B cell (primary cell): ENCODE results near the gene SOX18. TPM values are rescaled to one million over a fixed set of nuclear protein-coding genes. Genes with fewer than 3 reads are reported as not detected.

ENCODE experiments used
- ATAC-seq: fragments of 200-7000 bp; cut with Tn5 transposase; one replicate; pipeline ENCODE4 v1.10.0; 2021; ENCODE audit warnings: low read depth, mild to moderate bottlenecking, moderate number of reproducible peaks, moderate library complexity
- CTCF ChIA-PET: fragments of 350-600 bp; sonication (Branson Sonifier 250); formaldehyde crosslinking; loops from one replicate; lab custom pipeline; 2021; ENCODE audit warnings: antibody characterized with exemption, inconsistent platforms; lab: Charles Lee
- POLR2A ChIA-PET: fragments of 350-600 bp; sonication (Branson Sonifier 250); formaldehyde crosslinking; loops from one replicate; lab custom pipeline; 2021; ENCODE audit warnings: antibody characterized with exemption; lab: Charles Lee
- DNase-seq: peaks from one replicate; pipeline ENCODE4 v3.0.0; 2013
- H2AFZ ChIP-seq: 2 replicates; pipeline ENCODE4 v1.6.1; 2012; ENCODE audit warnings: mild to moderate bottlenecking, low read depth, low read length; ENCODE audit not compliant: insufficient read depth, poor library complexity, severe bottlenecking
- H3K27ac ChIP-seq, 2 donors: 1 replicate in 1 of 2; 2 replicates in 1 of 2; pipeline ENCODE4 v1.5.1; 2012 to 2013; ENCODE audit warnings: low read length in 2 of 2, mild to moderate bottlenecking in 2 of 2, moderate library complexity in 1 of 2
- H3K27me3 ChIP-seq, 4 experiments: fragments of 200-600 bp in 1 of 4; sonication (generic) in 1 of 4; replicated peaks in 1 of 4; 1 replicate in 2 of 4; 2 replicates in 2 of 4; pipeline versions ENCODE4 v1.6.1 to v1.7.0; 2013 to 2016; ENCODE audit warnings: low read length in 3 of 4, mild to moderate bottlenecking in 2 of 4, mixed read lengths in 1 of 4, moderate library complexity in 1 of 4; ENCODE audit not compliant: insufficient read depth in 4 of 4, control insufficient read depth in 3 of 4; ENCODE audit errors: control extremely low read depth in 1 of 4
- H3K36me3 ChIP-seq, 2 experiments: replicated peaks in 1 of 2; 1 replicate in 1 of 2; 2 replicates in 1 of 2; pipeline versions ENCODE4 v1.6.1 to v1.7.1; 2013; ENCODE audit warnings: low read length in 1 of 2; ENCODE audit not compliant: insufficient read depth in 2 of 2, control insufficient read depth in 1 of 2; ENCODE audit errors: control extremely low read depth in 1 of 2, extremely low read depth in 1 of 2
- H3K4me1 ChIP-seq, 2 donors: fragments of 200-600 bp in 1 of 2; sonication (generic) in 1 of 2; 1 replicate in 1 of 2; 2 replicates in 1 of 2; pipeline versions ENCODE4 v1.5.1 to v1.6.1; 2013 to 2017; ENCODE audit warnings: low read length in 2 of 2; ENCODE audit not compliant: control insufficient read depth in 2 of 2, insufficient read depth in 2 of 2
- H3K4me2 ChIP-seq: replicated peaks from 2 replicates; pipeline ENCODE3; 2012; ENCODE audit warnings: mild to moderate bottlenecking, low read depth, low read length; ENCODE audit not compliant: poor library complexity, severe bottlenecking
- H3K4me3 ChIP-seq, 5 experiments: fragments of 200-600 bp in 1 of 5; sonication (generic) in 1 of 5; 1 replicate in 3 of 5; 2 replicates in 2 of 5; pipeline versions ENCODE4 v1.5.1 to v1.7.0; 2011 to 2016; ENCODE audit warnings: low read length in 4 of 5, mild to moderate bottlenecking in 4 of 5, low read depth in 2 of 5, control low read depth in 1 of 5, moderate library complexity in 1 of 5; ENCODE audit not compliant: insufficient read depth in 1 of 5; ENCODE audit errors: control extremely low read depth in 1 of 5, extremely low read depth in 1 of 5
- H3K79me2 ChIP-seq: fragments of 200-600 bp; sonication (generic); one replicate; pipeline ENCODE4 v1.6.0; 2016; ENCODE audit warnings: low read length; ENCODE audit not compliant: control insufficient read depth, insufficient read depth
- H3K9ac ChIP-seq: fragments of 200-600 bp; sonication (generic); 2 replicates; pipeline ENCODE4 v1.6.1; 2017; ENCODE audit warnings: mild to moderate bottlenecking, low read length, moderate library complexity
- H3K9me3 ChIP-seq, 3 donors: one replicate each; pipeline versions ENCODE4 v1.6.1 to v1.7.1; 2013; ENCODE audit warnings: low read length in 2 of 3; ENCODE audit not compliant: control insufficient read depth in 2 of 3, insufficient read depth in 1 of 3; ENCODE audit errors: control extremely low read depth in 1 of 3
- H4K20me1 ChIP-seq: 2 replicates; pipeline ENCODE4 v1.6.0; 2012; ENCODE audit warnings: mild to moderate bottlenecking, low read length; ENCODE audit not compliant: insufficient read depth, control insufficient read depth, poor library complexity, severe bottlenecking
- H3K27ac Mint-ChIP-seq: one replicate; pipeline ENCODE4 v1.8.0; 2021; ENCODE audit warnings: mixed read lengths
- H3K27me3 Mint-ChIP-seq: one replicate; pipeline ENCODE4 v1.8.0; 2021; ENCODE audit warnings: mixed read lengths
- H3K4me1 Mint-ChIP-seq: one replicate; pipeline ENCODE4 v1.8.0; 2021; ENCODE audit warnings: mixed read lengths
- H3K4me3 Mint-ChIP-seq: one replicate; pipeline ENCODE4 v1.8.0; 2021; ENCODE audit warnings: mixed read lengths
- H3K9me3 Mint-ChIP-seq: one replicate; pipeline ENCODE4 v1.8.0; 2022; ENCODE audit warnings: mixed read lengths; ENCODE audit not compliant: insufficient read depth
- EZH2 ChIP-seq: IDR thresholded peaks from 2 replicates; pipeline ENCODE4 v1.6.1; 2012; ENCODE audit warnings: borderline replicate concordance, low read depth, mild to moderate bottlenecking, moderate library complexity, low read length; ENCODE audit not compliant: insufficient read depth, poor library complexity, severe bottlenecking
- WGBS: methylation state at CpG from one replicate; pipeline ENCODE4 v1.1.5; 2013; ENCODE audit warnings: missing lambda C conversion rate; ENCODE audit not compliant: insufficient coverage; 5-methylcytosine and 5-hydroxymethylcytosine counted together
- intact Hi-C: fragments of 100-400 bp; cut with micrococcal nuclease; formaldehyde crosslinking; loops from one replicate; pipeline ENCODE4 v1.10.0; 2022
- polyA plus RNA-seq: library from polyadenylated mRNA; depleted of rRNA; stranded (reverse); fragments of >200 nt; gene quantifications from 2 replicates; pipeline ENCODE4 v1.2.3, GENCODE V29; 2012
- total RNA-seq, 2 donors: library from RNA; stranded (reverse); fragments of 120-200 nt in 1 of 2; gene quantifications; 1 replicate in 1 of 2; 2 replicates in 1 of 2; pipeline versions ENCODE4 v1.2.3 to v1.2.4, GENCODE V29; 2013 to 2022
- TF ChIP-seq, protein P1 (sequence below): fragments of 200-600 bp; IDR thresholded peaks from one replicate; pipeline ENCODE4 v1.8.0; 2022; ENCODE audit warnings: antibody characterized with exemption, mild to moderate bottlenecking

SOX18 gene
- total and polyA plus RNA-seq, 2 donors (not counting 1 experiment from before 2014, with no cell fraction given): not detected

DNA sequence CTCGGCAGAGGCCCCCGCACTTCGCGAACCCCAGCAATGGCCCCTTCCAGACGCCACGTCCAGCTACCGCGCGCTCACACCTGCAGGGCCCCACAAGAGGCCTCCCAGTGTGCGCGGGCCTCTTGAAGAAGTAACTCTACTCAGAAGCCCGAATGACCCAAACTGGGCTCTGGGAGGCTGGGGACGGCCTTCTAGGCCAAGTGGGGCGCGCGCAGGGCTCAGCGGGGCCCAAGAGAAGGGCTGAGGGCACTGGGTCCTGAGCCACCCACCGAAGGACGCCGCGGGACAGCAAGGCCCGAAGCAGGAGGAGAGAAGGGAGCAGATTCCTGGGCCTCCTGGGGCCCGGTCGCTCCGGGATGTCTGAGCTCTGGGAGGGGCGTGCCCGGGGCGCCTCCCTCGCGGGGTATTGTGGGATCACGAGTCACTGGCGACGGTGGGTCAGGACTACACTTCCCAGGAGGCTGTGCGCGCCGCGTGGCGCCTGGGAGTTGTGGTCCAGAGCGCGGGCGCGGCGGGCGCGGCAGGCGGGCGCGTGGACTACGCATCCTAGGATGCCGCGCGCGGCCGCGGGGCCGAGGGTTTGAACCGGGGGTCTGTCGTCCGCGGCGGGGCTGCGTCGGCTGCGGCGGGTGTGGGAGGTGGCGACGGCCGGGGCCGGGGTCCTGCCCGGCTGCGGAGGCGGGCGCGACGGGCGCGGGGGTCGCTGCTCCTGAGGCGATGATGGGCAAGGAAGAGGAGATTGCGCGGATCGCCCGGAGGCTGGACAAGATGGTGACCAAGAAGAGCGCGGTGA lies 13.4 kb upstream of the SOX18 start, which contains the start of gene TCEA2:
Gene TCEA2, plus strand, starts transcription at position 603 of the 793 bp plus-strand sequence. Its CDS starts 115 bp downstream, at position 718.
- intact Hi-C loops: loop anchor here (1.0 to 5.0 kb wide), 5 partner anchors 17 to 405 kb away; partner anchors contain the start of genes ARFRP1, RGS19, RTEL1 and ZGPAT
- Mint-ChIP-seq H3K4me3 (peak within 1 kb of the TSS; percentile 88), H3K4me1 (peaks cover 52% of the 10 kb centered on the region), H3K9me3 (no peaks in the 10 kb centered on the region), H3K27ac (peak within 1 kb of the TSS; percentile 86), H3K27me3 (no peaks in the 10 kb centered on the region)
- Histone ChIP-seq H3K9ac (peak within 1 kb of the TSS; percentile 83), H3K9me3 (no peaks in the 10 kb centered on the region), H3K27ac (peak within 1 kb of the TSS; percentile 34 to 69), H3K27me3 (no peaks in the 10 kb centered on the region), H2AFZ (peak within 1 kb of the TSS; percentile 90), H3K4me1 (peaks cover 54 to 63% of the 10 kb centered on the region in 2 donors), H3K36me3 (no peaks in the 10 kb centered on the region), H3K79me2 (peaks cover 7% of the 10 kb centered on the region), H3K4me2 (peak within 1 kb of the TSS; percentile 98), H4K20me1 (peaks cover 6% of the 10 kb centered on the region), H3K4me3 (peak within 1 kb of the TSS in 4 of 5 experiments; percentile 63 to 79 (median 70))
- peak; percentile 83 for ATAC-seq
- 10% methylated on average over 85 of the region's 85 CpGs for WGBS
- CTCF ChIA-PET: interaction anchor here (0.7 to 1.9 kb wide), 11 partner anchors 11 to 154 kb away, joined by 3 to 16 read pairs (median 4); partner anchors contain the start of genes LKAAEAR1, OPRL1, PRPF6 and RGS19
- DNase-seq: peak; percentile 93
- no peak for TF ChIP-seq EZH2
- TF ChIP-seq, protein P1, sequence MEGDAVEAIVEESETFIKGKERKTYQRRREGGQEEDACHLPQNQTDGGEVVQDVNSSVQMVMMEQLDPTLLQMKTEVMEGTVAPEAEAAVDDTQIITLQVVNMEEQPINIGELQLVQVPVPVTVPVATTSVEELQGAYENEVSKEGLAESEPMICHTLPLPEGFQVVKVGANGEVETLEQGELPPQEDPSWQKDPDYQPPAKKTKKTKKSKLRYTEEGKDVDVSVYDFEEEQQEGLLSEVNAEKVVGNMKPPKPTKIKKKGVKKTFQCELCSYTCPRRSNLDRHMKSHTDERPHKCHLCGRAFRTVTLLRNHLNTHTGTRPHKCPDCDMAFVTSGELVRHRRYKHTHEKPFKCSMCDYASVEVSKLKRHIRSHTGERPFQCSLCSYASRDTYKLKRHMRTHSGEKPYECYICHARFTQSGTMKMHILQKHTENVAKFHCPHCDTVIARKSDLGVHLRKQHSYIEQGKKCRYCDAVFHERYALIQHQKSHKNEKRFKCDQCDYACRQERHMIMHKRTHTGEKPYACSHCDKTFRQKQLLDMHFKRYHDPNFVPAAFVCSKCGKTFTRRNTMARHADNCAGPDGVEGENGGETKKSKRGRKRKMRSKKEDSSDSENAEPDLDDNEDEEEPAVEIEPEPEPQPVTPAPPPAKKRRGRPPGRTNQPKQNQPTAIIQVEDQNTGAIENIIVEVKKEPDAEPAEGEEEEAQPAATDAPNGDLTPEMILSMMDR: no peak
- POLR2A ChIA-PET: interaction anchor here (0.6 to 1.6 kb wide), 6 partner anchors 12 to 542 kb away, joined by 3 to 15 read pairs (median 3); partner anchors contain the start of genes OPRL1, PPDPF, RGS19 and UCKL1
